HepG2 (cell line): Measurements from ENCODE around the gene RNASE8. TPM values are rescaled to one million over a fixed set of nuclear protein-coding genes. Genes with fewer than 3 reads are reported as not detected.
A peak's percentile ranks its signal among the peaks of the same experiment; 100 is the strongest.

ENCODE experiments used
- ARID3A ChIP-seq: IDR thresholded peaks from 2 replicates; pipeline ENCODE4 v1.6.1; 2012; ENCODE audit warnings: low read depth, low read length, improper control_type of control experiment
- CBFB ChIP-seq: sonication (generic); formaldehyde crosslinking; IDR thresholded peaks from 2 replicates; pipeline ENCODE4 v1.4.0; 2020; ENCODE audit warnings: missing genetic modification reagents
- CEBPB ChIP-seq: IDR thresholded peaks from 2 replicates; pipeline ENCODE4 v1.6.1; 2011; ENCODE audit warnings: low read depth, low read length, improper control_type of control experiment, borderline replicate concordance
- DMAP1 ChIP-seq: IDR thresholded peaks from 2 replicates; pipeline ENCODE4 v1.6.1; 2016
- GATAD2A ChIP-seq: IDR thresholded peaks from 2 replicates; pipeline ENCODE4 v1.6.1; 2016
- HOXD1 ChIP-seq: sonication (generic); formaldehyde crosslinking; IDR thresholded peaks from 2 replicates; pipeline ENCODE4 v1.5.0; 2020; ENCODE audit warnings: missing genetic modification reagents
- IRF2 ChIP-seq: IDR thresholded peaks from 2 replicates; pipeline ENCODE4 v1.6.1; 2018; ENCODE audit warnings: missing genetic modification reagents, missing compliant biosample characterization
- JDP2 ChIP-seq: sonication (generic); formaldehyde crosslinking; IDR thresholded peaks from 2 replicates; pipeline ENCODE4 v1.8.1; 2022; ENCODE audit warnings: missing genetic modification reagents, borderline replicate concordance
- KLF12 ChIP-seq: sonication (generic); formaldehyde crosslinking; IDR thresholded peaks from 2 replicates; pipeline ENCODE4 v1.4.0; 2020; ENCODE audit warnings: missing genetic modification reagents, borderline replicate concordance
- PTBP1 ChIP-seq: fragments of 200-400 bp; formaldehyde crosslinking; IDR thresholded peaks from 2 replicates; pipeline ENCODE4 v1.6.1; 2018; ENCODE audit warnings: low read length, low read depth; ENCODE audit not compliant: poor library complexity, severe bottlenecking
- RARG ChIP-seq: sonication (generic); formaldehyde crosslinking; IDR thresholded peaks from 2 replicates; pipeline ENCODE4 v1.4.0; 2020; ENCODE audit warnings: low read depth, mild to moderate bottlenecking, missing genetic modification reagents
- RFXAP ChIP-seq: sonication (generic); formaldehyde crosslinking; IDR thresholded peaks from 2 replicates; pipeline ENCODE4 v1.4.0; 2020; ENCODE audit warnings: missing genetic modification reagents, borderline replicate concordance
- SAP130 ChIP-seq: IDR thresholded peaks from 2 replicates; pipeline ENCODE4 v1.6.1; 2016; ENCODE audit warnings: low read depth
- SIX4 ChIP-seq: sonication (generic); formaldehyde crosslinking; IDR thresholded peaks from 2 replicates; pipeline ENCODE4 v1.4.0; 2020; ENCODE audit warnings: missing genetic modification reagents
- TCF7L2 ChIP-seq: IDR thresholded peaks from 2 replicates; pipeline ENCODE4 v1.6.1; 2011; ENCODE audit warnings: mild to moderate bottlenecking, low read depth, low read length, moderate library complexity
- ZMAT3 ChIP-seq: sonication (generic); formaldehyde crosslinking; conservative IDR thresholded peaks from 2 replicates; pipeline ENCODE4 v1.7.0; 2021; ENCODE audit warnings: missing genetic modification reagents
- ZNF414 ChIP-seq: sonication (generic); formaldehyde crosslinking; IDR thresholded peaks from 2 replicates; pipeline ENCODE4 v1.5.0; 2020; ENCODE audit warnings: missing genetic modification reagents
- polyA plus RNA-seq, 8 experiments: library from polyadenylated mRNA; depleted of rRNA in 3 of 8; stranded (reverse) in 7 of 8; unstranded in 1 of 8; fragments of >200 nt; fragmentation: Illumina TruSeq in 4 of 8; extraction: Trizol in 4 of 8; gene quantifications; 2 replicates each; pipeline versions ENCODE4 v1.2.1 to v1.2.3, GENCODE V29; 2011 to 2016; ENCODE audit warnings: low read depth in 4 of 8, missing spikeins in 1 of 8, mixed read lengths in 1 of 8; ENCODE audit not compliant: insufficient read depth in 1 of 8
- total RNA-seq, 5 experiments: library from RNA; depleted of rRNA; stranded (reverse); fragments of >200 nt; fragmentation: Illumina TruSeq; extraction: Trizol; gene quantifications; 2 replicates each; pipeline ENCODE4 v1.2.3, GENCODE V29; 2016; ENCODE audit warnings: low read depth in 1 of 5
- TF ChIP-seq, protein P1 (sequence below), 2 experiments: sonication (generic) in 1 of 2; formaldehyde crosslinking in 1 of 2; IDR thresholded peaks; 2 replicates each; pipeline versions ENCODE4 v1.4.0 to v1.6.1; 2016 to 2020; ENCODE audit warnings: borderline replicate concordance in 1 of 2, low read depth in 1 of 2, mild to moderate bottlenecking in 1 of 2, missing genetic modification reagents in 1 of 2
- TF ChIP-seq, protein P2 (sequence below): sonication (generic); formaldehyde crosslinking; IDR thresholded peaks from 2 replicates; pipeline ENCODE4 v1.4.0; 2020; ENCODE audit warnings: mild to moderate bottlenecking, missing genetic modification reagents

RNASE8 gene
- total and polyA plus RNA-seq, 2 of the 13 experiments (the other 11 are each of a cell fraction or from before 2014, with no cell fraction given), result not detected

GRCh38 chr14:21054123-21054767 is 3.4 kb upstream of the RNASE8 start (continued):
- TF ChIP-seq JDP2 (no peak), HOXD1 (CRISPR knock-in tag) (peak; percentile 92), GATAD2A (peak; percentile 97), SIX4 (CRISPR knock-in tag) (peak; percentile 55), ZNF414 (CRISPR knock-in tag) (peak; percentile 73; the same call in 1 of the 2 replicates), RARG (CRISPR knock-in tag) (no peak), ARID3A (peak; percentile 88), SAP130 (CRISPR knock-in tag) (peak; percentile 90), CEBPB (peak; percentile 80), TCF7L2 (peak; percentile 89), KLF12 (CRISPR knock-in tag) (no peak), DMAP1 (CRISPR knock-in tag) (peak; percentile 66; the same call in 1 of the 2 replicates), IRF2 (CRISPR knock-in tag) (peak; percentile 92), ZMAT3 (0 out of 2 replicates have a peak, but pooled peaks have one; percentile 87), RFXAP (CRISPR knock-in tag) (peak; percentile 94), CBFB (CRISPR knock-in tag) (peak; percentile 61), PTBP1 (no peak)
- TF ChIP-seq, protein P1, sequence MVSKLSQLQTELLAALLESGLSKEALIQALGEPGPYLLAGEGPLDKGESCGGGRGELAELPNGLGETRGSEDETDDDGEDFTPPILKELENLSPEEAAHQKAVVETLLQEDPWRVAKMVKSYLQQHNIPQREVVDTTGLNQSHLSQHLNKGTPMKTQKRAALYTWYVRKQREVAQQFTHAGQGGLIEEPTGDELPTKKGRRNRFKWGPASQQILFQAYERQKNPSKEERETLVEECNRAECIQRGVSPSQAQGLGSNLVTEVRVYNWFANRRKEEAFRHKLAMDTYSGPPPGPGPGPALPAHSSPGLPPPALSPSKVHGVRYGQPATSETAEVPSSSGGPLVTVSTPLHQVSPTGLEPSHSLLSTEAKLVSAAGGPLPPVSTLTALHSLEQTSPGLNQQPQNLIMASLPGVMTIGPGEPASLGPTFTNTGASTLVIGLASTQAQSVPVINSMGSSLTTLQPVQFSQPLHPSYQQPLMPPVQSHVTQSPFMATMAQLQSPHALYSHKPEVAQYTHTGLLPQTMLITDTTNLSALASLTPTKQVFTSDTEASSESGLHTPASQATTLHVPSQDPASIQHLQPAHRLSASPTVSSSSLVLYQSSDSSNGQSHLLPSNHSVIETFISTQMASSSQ (IDR thresholded peaks at IDR 0.05; ENCODE audit: low read depth), result peak; percentile 94
- TF ChIP-seq, protein P1 (CRISPR knock-in tag; IDR thresholded peaks at IDR 0.05; ENCODE audit: borderline replicate concordance), result peak; percentile 97
- TF ChIP-seq, protein P2, sequence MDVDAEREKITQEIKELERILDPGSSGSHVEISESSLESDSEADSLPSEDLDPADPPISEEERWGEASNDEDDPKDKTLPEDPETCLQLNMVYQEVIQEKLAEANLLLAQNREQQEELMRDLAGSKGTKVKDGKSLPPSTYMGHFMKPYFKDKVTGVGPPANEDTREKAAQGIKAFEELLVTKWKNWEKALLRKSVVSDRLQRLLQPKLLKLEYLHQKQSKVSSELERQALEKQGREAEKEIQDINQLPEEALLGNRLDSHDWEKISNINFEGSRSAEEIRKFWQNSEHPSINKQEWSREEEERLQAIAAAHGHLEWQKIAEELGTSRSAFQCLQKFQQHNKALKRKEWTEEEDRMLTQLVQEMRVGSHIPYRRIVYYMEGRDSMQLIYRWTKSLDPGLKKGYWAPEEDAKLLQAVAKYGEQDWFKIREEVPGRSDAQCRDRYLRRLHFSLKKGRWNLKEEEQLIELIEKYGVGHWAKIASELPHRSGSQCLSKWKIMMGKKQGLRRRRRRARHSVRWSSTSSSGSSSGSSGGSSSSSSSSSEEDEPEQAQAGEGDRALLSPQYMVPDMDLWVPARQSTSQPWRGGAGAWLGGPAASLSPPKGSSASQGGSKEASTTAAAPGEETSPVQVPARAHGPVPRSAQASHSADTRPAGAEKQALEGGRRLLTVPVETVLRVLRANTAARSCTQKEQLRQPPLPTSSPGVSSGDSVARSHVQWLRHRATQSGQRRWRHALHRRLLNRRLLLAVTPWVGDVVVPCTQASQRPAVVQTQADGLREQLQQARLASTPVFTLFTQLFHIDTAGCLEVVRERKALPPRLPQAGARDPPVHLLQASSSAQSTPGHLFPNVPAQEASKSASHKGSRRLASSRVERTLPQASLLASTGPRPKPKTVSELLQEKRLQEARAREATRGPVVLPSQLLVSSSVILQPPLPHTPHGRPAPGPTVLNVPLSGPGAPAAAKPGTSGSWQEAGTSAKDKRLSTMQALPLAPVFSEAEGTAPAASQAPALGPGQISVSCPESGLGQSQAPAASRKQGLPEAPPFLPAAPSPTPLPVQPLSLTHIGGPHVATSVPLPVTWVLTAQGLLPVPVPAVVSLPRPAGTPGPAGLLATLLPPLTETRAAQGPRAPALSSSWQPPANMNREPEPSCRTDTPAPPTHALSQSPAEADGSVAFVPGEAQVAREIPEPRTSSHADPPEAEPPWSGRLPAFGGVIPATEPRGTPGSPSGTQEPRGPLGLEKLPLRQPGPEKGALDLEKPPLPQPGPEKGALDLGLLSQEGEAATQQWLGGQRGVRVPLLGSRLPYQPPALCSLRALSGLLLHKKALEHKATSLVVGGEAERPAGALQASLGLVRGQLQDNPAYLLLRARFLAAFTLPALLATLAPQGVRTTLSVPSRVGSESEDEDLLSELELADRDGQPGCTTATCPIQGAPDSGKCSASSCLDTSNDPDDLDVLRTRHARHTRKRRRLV (CRISPR knock-in tag), result no peak
